Glutamatergic neuron (in vitro differentiated cells): ENCODE data around the gene SLC22A31. TPM values are rescaled to one million over a fixed set of nuclear protein-coding genes. Genes with fewer than 3 reads are reported as not detected.

Experiments used
- DNase-seq: peaks from one replicate; pipeline ENCODE4 v3.0.0; 2022
- H3K27ac Mint-ChIP-seq: one replicate; pipeline ENCODE4 v1.8.0; 2020; ENCODE audit warnings: mild to moderate bottlenecking, mixed read lengths, inconsistent platforms; ENCODE audit not compliant: unreplicated experiment
- H3K27me3 Mint-ChIP-seq: one replicate; pipeline ENCODE4 v1.8.0; 2020; ENCODE audit warnings: mild to moderate bottlenecking, moderate library complexity, mixed read lengths, inconsistent platforms; ENCODE audit not compliant: unreplicated experiment
- H3K36me3 Mint-ChIP-seq: one replicate; pipeline ENCODE4 v1.8.0; 2020; ENCODE audit warnings: mild to moderate bottlenecking, mixed read lengths, inconsistent platforms; ENCODE audit not compliant: unreplicated experiment
- H3K4me1 Mint-ChIP-seq: one replicate; pipeline ENCODE4 v1.8.0; 2020; ENCODE audit warnings: mild to moderate bottlenecking, low read depth, mixed read lengths, inconsistent platforms; ENCODE audit not compliant: unreplicated experiment
- H3K4me3 Mint-ChIP-seq: one replicate; pipeline ENCODE4 v1.8.0; 2020; ENCODE audit warnings: mild to moderate bottlenecking, mixed read lengths, inconsistent platforms; ENCODE audit not compliant: unreplicated experiment
- H3K9me3 Mint-ChIP-seq: one replicate; pipeline ENCODE4 v1.8.0; 2020; ENCODE audit warnings: mild to moderate bottlenecking, moderate library complexity, mixed read lengths, inconsistent platforms; ENCODE audit not compliant: unreplicated experiment
- total RNA-seq: library from RNA; stranded (reverse); fragmentation: NEBNext Ultra II Directional; extraction: Animal tissue kit (Norgen Biotek cat#: 25700); gene quantifications from one replicate; pipeline ENCODE4 v1.2.1, GENCODE V29; 2021; ENCODE audit not compliant: unreplicated experiment
- TF ChIP-seq, protein P1 (sequence below): fragments of 200-600 bp; sonication (generic); IDR thresholded peaks from one replicate; pipeline ENCODE4 v1.5.0; 2021; ENCODE audit not compliant: partially characterized antibody, unreplicated experiment

The SLC22A31 gene
- total RNA-seq, 1 donor from 2014 or later: 3.9 TPM

DNA sequence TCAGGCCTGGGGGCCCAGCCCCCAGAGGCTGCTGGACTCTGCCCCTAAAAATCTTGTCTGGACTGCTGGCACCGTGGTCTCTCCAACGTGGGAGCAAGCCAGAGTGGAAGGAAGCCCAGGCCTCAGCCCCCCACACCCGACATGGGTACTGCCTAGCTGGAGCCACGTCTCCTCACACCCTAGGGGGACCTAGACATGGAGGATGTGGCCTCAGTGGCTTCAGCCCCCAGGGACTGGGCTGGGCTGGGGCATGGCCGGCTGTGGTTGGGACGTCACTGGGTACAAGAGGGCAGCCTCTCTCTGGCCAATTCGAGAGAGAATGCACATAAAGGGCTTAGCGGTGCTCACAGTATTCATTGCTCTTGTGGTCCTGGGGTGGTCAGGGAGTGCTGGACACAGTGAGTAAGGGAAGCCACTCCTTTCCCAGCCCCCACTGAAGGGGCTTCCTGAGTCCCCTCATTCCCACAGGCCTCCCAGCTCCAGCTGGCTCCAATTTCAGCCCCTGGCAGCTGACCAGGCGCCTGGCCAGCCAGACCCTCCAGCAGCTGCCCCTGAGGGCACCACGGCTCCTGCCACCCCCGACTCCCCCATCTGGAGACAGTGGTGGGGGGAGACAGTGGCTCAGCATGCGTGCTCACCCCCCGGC is 27.7 kb downstream of the SLC22A31 start:
- Mint-ChIP-seq H3K27ac (no peak overlapping the region), H3K36me3 (no peaks in the 10 kb centered on the region), H3K4me1 (peaks cover 12% of the 10 kb centered on the region), H3K9me3 (no peaks in the 10 kb centered on the region), H3K4me3 (peak overlapping the region; percentile 34), H3K27me3 (peaks cover 3% of the 10 kb centered on the region)
- TF ChIP-seq, protein P1, sequence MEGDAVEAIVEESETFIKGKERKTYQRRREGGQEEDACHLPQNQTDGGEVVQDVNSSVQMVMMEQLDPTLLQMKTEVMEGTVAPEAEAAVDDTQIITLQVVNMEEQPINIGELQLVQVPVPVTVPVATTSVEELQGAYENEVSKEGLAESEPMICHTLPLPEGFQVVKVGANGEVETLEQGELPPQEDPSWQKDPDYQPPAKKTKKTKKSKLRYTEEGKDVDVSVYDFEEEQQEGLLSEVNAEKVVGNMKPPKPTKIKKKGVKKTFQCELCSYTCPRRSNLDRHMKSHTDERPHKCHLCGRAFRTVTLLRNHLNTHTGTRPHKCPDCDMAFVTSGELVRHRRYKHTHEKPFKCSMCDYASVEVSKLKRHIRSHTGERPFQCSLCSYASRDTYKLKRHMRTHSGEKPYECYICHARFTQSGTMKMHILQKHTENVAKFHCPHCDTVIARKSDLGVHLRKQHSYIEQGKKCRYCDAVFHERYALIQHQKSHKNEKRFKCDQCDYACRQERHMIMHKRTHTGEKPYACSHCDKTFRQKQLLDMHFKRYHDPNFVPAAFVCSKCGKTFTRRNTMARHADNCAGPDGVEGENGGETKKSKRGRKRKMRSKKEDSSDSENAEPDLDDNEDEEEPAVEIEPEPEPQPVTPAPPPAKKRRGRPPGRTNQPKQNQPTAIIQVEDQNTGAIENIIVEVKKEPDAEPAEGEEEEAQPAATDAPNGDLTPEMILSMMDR: no peak
- no peak for DNase-seq

DNA sequence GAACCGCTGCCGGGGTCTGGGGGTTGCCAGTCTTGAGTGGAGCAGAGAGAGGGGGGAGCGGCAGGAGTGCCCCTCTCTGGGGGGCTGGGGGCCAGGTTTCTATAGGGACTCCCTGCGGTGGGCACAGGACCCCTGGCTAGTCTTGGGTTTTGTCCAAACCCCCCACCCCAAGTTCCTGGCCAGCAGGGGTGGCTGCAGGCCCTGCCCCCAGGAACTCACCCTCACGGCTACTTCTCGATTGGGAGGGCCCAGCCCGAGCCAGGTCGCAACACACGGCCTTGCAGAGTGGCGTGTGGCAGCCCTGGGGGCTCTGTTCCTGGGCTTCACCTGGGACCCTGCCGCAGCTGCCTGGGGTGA is 28.2 kb downstream of the SLC22A31 start:
- Mint-ChIP-seq H3K9me3 (no peaks in the 10 kb centered on the region), H3K36me3 (no peaks in the 10 kb centered on the region), H3K27ac (no peak overlapping the region), H3K27me3 (peaks cover 3% of the 10 kb centered on the region), H3K4me1 (peaks cover 12% of the 10 kb centered on the region), H3K4me3 (no peak overlapping the region)
- DNase-seq: no peak
- TF ChIP-seq, protein P1: no peak

DNA sequence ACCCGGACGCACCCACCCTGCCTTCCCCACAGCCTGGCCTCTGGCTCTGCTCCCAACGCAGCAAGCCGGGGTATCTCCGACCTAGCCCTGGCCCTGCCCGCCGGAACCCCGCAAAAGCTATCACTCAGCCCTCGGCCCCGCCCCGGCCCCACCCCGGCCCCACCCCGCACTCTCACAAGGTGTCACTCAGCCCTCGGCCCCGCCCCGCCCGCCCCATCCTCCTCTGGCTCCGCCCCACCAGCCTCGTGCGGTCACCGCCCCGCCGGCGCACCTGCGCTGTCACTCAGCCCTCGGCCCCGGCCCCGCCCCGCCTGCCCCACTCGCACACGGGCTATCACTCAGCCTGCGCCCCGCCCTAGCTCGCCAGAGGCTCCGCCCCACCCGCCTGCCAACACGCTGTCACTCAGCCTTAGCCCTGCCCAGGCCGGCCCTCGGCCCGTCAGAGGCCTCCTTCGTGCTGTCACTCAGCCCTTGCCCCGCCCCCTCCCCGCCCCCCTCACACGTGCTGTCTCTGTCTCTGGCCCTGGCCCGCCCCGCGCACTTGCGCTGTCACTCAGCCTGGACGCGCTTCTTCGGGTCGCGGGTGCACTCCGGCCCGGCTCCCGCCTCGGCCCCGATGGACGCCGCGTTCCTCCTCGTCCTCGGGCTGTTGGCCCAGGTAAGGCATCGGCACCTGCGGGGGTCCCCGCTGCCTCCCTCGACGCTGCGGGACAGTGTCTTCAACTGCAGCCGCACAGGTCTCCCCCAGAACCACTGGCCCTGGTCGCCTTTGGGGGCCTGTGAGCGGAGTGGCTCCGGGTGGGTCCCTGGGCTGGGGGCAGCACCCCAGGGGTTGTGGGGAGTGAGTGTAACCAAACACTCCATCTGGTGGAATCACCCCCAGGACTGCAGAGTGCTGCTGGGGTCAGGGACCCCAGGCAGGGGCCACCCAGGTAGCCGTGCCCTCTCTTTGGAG is 28.8 kb downstream of the SLC22A31 start, which contains the start of gene CDH15:
CDH15 (plus strand) TSS at position 533 of the 955 bp plus-strand sequence; CDS start at position 617, 84 bp downstream.
- peak; percentile 97 for DNase-seq
- Mint-ChIP-seq H3K4me3 (peak within 1 kb of the TSS; percentile 75), H3K27ac (no peak within 1 kb of the TSS), H3K27me3 (peaks cover 4% of the 10 kb centered on the region), H3K9me3 (no peaks in the 10 kb centered on the region), H3K36me3 (no peaks in the 10 kb centered on the region), H3K4me1 (peaks cover 12% of the 10 kb centered on the region)
- TF ChIP-seq, protein P1: no peak

DNA sequence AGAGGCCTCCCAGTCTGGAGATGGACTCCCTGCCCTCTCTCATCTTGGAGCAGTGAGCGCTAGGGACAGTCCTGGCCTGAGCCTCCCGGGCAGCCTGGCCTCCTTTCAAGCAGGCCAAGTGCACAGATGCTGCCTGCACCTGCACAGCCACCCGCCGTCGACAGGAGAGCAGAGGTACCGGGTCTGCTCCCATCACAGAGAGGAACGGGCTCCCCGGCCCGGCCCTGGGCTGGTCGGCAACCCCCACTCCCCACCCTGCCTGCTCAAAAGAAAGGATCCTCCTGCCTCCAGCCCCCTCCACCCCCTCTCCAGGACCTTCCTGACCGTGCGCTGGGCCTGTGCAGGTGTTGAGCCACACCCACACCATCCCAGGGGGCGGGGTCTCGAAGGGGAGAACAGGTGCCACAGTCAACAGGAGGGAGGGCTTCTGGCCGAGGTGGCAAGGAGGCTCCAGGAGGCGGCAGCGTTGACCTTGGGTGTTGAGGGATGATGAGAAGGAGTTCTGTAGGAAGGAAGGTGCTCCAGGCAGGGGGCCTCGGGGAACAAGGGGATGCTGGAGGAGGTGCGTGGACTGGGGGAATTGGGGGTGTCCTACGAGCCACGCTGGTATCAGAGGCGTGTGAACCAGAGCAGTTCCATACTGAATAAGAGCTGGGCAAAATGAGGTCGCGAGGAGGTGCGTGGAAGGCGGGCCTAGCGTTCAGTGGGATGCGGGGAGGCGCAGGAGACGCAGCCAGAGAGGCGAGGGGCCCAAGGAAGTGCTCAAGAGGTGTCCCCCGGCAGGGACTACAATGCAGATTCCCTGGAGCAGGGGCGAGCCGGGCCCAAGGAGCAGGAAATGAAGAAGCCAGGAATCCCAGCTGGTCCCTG is 29.8 kb downstream of the SLC22A31 start:
- peaks cover 4% of the 10 kb centered on the region for H3K27me3 Mint-ChIP-seq
- no peaks in the 10 kb centered on the region for H3K9me3 Mint-ChIP-seq
- DNase-seq: no peak
- TF ChIP-seq, protein P1: no peak
- H3K4me1 Mint-ChIP-seq: peaks cover 12% of the 10 kb centered on the region
- H3K4me3 Mint-ChIP-seq: peak overlapping the region; percentile 75
- H3K36me3 Mint-ChIP-seq: no peaks in the 10 kb centered on the region
- no peak overlapping the region for H3K27ac Mint-ChIP-seq
